OCI-LY1 (cell line): Measurements from ENCODE around the gene COX19.

Experiments used
- H2AFZ ChIP-seq: fragments of 200-600 bp; sonication (generic), shearing (Covaris generic); 2 replicates; pipeline ENCODE4 v1.6.0; 2014; ENCODE audit warnings: antibody characterized with exemption, mild to moderate bottlenecking, low read length
- H3F3A ChIP-seq: fragments of 200-600 bp; sonication (generic), shearing (Covaris generic); 2 replicates; pipeline ENCODE4 v1.6.0; 2014; ENCODE audit warnings: mild to moderate bottlenecking, antibody characterized with exemption, low read length, moderate library complexity; ENCODE audit not compliant: insufficient read depth
- H3K27ac ChIP-seq: fragments of 200-600 bp; sonication (generic); 2 replicates; pipeline ENCODE4 v1.5.1; 2014; ENCODE audit warnings: low read length, mixed run types, mild to moderate bottlenecking, low read depth; ENCODE audit not compliant: poor library complexity, severe bottlenecking
- H3K27me3 ChIP-seq: fragments of 200-600 bp; sonication (generic); 2 replicates; pipeline ENCODE4 v1.6.0; 2014; ENCODE audit warnings: antibody characterized with exemption, mild to moderate bottlenecking, low read length, moderate library complexity; ENCODE audit not compliant: insufficient read depth
- H3K36me3 ChIP-seq: fragments of 200-600 bp; sonication (generic); 2 replicates; pipeline ENCODE4 v1.6.1; 2014; ENCODE audit warnings: mild to moderate bottlenecking, antibody characterized with exemption, low read length, moderate library complexity, mixed read lengths; ENCODE audit not compliant: insufficient read depth
- H3K4me1 ChIP-seq: fragments of 200-600 bp; sonication (generic); 2 replicates; pipeline ENCODE4 v1.5.1; 2014; ENCODE audit warnings: mild to moderate bottlenecking, low read length, moderate library complexity; ENCODE audit not compliant: insufficient read depth, severe bottlenecking
- H3K4me2 ChIP-seq: fragments of 200-600 bp; sonication (generic), shearing (Covaris generic); 2 replicates; pipeline ENCODE4 v1.6.1; 2014; ENCODE audit warnings: low read length
- H3K4me3 ChIP-seq: fragments of 200-600 bp; sonication (generic); 2 replicates; pipeline ENCODE4 v1.5.1; 2014; ENCODE audit warnings: low read length, low read depth, mild to moderate bottlenecking, mixed read lengths; ENCODE audit not compliant: poor library complexity, severe bottlenecking
- H3K79me2 ChIP-seq: fragments of 200-600 bp; shearing (Covaris generic); 2 replicates; pipeline ENCODE4 v1.6.1; 2016; ENCODE audit warnings: mixed run types, low read length, mixed read lengths; ENCODE audit not compliant: insufficient read depth
- H3K9ac ChIP-seq: fragments of 200-600 bp; sonication (generic), shearing (Covaris generic); 2 replicates; pipeline ENCODE4 v1.6.1; 2014; ENCODE audit warnings: mild to moderate bottlenecking, low read length, mixed read lengths
- H3K9me2 ChIP-seq: fragments of 200-600 bp; sonication (generic), shearing (Covaris generic); 2 replicates; pipeline ENCODE4 v1.6.1; 2014; ENCODE audit warnings: low read depth, mild to moderate bottlenecking, low read length, mixed read lengths
- H3K9me3 ChIP-seq: fragments of 200-600 bp; shearing (Covaris generic); 2 replicates; pipeline ENCODE4 v1.6.1; 2014; ENCODE audit warnings: low read length, mixed read lengths
- H4K20me1 ChIP-seq: fragments of 200-600 bp; sonication (generic), shearing (Covaris generic); 2 replicates; pipeline ENCODE4 v1.6.0; 2016; ENCODE audit warnings: mild to moderate bottlenecking, low read length; ENCODE audit not compliant: insufficient read depth
- EZH2 ChIP-seq: fragments of 200-600 bp; sonication (generic), shearing (Covaris generic); IDR thresholded peaks from 2 replicates; pipeline ENCODE4 v1.8.0; 2017; ENCODE audit warnings: borderline replicate concordance, mixed run types, mild to moderate bottlenecking, antibody characterized with exemption, low read length, moderate library complexity, mixed read lengths
- TF ChIP-seq, protein P1 (sequence below): fragments of 200-600 bp; sonication (generic), shearing (Covaris generic); IDR thresholded peaks from 2 replicates; pipeline ENCODE4 v1.5.1; 2017; ENCODE audit warnings: mild to moderate bottlenecking, antibody characterized with exemption, low read length, moderate library complexity, mixed read lengths

COX19 gene

DNA sequence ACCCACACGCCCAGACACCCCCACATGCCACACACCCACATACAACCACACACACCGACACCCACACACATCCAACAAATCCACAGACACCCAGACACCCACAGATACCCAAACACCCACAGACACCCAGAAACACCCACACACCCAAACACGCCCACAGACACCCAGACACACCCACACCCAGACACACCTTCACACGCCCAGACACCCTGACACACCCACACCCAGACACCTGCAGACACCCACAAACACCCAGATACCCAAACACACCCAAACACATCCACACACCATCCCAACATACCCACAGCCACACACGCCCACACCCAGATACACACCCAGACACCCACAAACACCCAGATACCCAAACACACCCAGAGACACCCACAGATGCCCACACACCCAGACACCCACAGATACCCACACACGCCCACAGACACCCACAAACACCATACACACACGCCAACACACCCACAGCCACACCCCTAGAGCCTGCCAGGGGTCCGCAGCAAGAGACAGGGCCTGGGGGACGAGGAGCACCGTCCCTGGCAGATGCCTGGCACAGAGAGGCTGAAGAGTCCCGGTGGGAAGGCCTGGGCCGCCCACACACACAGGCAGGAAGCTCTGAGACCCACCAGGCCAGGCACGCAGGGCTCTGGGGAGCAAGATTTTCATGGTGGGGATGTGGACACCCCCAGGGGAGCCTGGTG is 36.1 kb upstream of the COX19 start:
- no peak for TF ChIP-seq EZH2
- TF ChIP-seq, protein P1, sequence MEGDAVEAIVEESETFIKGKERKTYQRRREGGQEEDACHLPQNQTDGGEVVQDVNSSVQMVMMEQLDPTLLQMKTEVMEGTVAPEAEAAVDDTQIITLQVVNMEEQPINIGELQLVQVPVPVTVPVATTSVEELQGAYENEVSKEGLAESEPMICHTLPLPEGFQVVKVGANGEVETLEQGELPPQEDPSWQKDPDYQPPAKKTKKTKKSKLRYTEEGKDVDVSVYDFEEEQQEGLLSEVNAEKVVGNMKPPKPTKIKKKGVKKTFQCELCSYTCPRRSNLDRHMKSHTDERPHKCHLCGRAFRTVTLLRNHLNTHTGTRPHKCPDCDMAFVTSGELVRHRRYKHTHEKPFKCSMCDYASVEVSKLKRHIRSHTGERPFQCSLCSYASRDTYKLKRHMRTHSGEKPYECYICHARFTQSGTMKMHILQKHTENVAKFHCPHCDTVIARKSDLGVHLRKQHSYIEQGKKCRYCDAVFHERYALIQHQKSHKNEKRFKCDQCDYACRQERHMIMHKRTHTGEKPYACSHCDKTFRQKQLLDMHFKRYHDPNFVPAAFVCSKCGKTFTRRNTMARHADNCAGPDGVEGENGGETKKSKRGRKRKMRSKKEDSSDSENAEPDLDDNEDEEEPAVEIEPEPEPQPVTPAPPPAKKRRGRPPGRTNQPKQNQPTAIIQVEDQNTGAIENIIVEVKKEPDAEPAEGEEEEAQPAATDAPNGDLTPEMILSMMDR = no peak
- H3K9ac ChIP-seq = no peak overlapping the region
- H3K79me2 ChIP-seq = no peaks in the 10 kb centered on the region
- H3K4me3 ChIP-seq = no peak overlapping the region
- H3K9me3 ChIP-seq = no peaks in the 10 kb centered on the region
- H3F3A ChIP-seq = no peaks in the 10 kb centered on the region
- H2AFZ ChIP-seq = no peak overlapping the region
- no peaks in the 10 kb centered on the region for H3K27me3 ChIP-seq
- peaks cover 18% of the 10 kb centered on the region; the same call in 1 of the 2 replicates for H3K36me3 ChIP-seq
- H3K27ac ChIP-seq = no peak overlapping the region
- H3K4me2 ChIP-seq = no peak overlapping the region
- H3K9me2 ChIP-seq = no peaks in the 10 kb centered on the region
- peaks cover 16% of the 10 kb centered on the region for H3K4me1 ChIP-seq
- no peaks in the 10 kb centered on the region for H4K20me1 ChIP-seq

DNA sequence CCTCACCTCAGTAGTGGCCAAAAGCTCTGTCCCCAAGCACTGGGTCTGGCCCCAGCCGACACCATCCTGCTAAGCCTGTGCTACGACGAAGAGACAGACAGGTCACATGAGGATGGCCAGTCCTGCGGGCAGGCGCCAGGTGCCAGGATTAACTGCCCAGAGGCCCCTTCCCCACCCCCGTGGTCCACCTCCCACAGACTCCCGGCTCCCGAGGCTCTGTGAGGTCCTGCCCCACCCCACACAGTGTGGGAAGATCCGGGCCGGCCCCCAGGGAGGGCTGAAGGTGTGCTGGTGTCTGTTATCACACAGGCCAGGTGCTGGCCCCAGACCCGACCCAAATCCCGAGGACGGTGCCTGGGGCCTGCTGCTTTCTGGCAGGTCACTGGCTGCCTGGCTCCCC is 34.9 kb upstream of the COX19 start:
- no peak overlapping the region for H3K9ac ChIP-seq
- no peaks in the 10 kb centered on the region for H4K20me1 ChIP-seq
- H3K4me3 ChIP-seq = no peak overlapping the region
- H3K9me2 ChIP-seq = no peaks in the 10 kb centered on the region
- peaks cover 10% of the 10 kb centered on the region for H3K4me1 ChIP-seq
- H2AFZ ChIP-seq = no peak overlapping the region
- H3K36me3 ChIP-seq = peaks cover 18% of the 10 kb centered on the region; the same call in 1 of the 2 replicates
- H3K4me2 ChIP-seq = no peak overlapping the region
- TF ChIP-seq, protein P1 = no peak
- TF ChIP-seq EZH2 = no peak
- H3K27me3 ChIP-seq = no peaks in the 10 kb centered on the region
- H3K27ac ChIP-seq = no peak overlapping the region
- no peaks in the 10 kb centered on the region for H3K9me3 ChIP-seq
- H3F3A ChIP-seq = no peaks in the 10 kb centered on the region
- H3K79me2 ChIP-seq = no peaks in the 10 kb centered on the region

DNA sequence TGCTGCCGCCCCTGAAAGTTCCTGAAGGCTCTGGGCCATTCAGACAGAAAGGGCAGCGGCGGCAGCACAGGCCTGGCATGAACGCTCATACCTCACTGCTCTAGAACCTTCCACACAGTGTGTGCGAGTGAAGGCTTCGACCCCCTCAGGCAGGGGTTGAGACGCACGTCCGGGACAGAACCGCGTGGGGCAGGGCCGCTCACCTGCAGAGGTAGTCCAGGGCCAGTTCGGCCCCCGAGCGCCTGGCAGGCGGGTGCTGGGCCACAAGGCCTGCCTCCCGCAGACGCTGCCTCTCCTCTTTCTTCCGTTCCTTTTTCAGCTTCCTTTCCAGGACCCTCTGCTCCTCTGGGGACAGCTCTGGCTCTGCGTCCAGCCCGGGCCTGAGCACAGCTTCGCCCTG is 34.4 kb upstream of the COX19 start:
- no peak for TF ChIP-seq EZH2
- TF ChIP-seq, protein P1 = no peak
- H2AFZ ChIP-seq = no peak overlapping the region
- no peaks in the 10 kb centered on the region for H3K9me2 ChIP-seq
- no peaks in the 10 kb centered on the region for H3F3A ChIP-seq
- peaks cover 18% of the 10 kb centered on the region; the same call in 1 of the 2 replicates for H3K36me3 ChIP-seq
- no peaks in the 10 kb centered on the region for H3K79me2 ChIP-seq
- H3K4me1 ChIP-seq = peaks cover 7% of the 10 kb centered on the region
- H3K4me3 ChIP-seq = no peak overlapping the region
- no peak overlapping the region for H3K27ac ChIP-seq
- H3K9me3 ChIP-seq = no peaks in the 10 kb centered on the region
- no peaks in the 10 kb centered on the region for H3K27me3 ChIP-seq
- no peak overlapping the region for H3K9ac ChIP-seq
- H3K4me2 ChIP-seq = no peak overlapping the region
- H4K20me1 ChIP-seq = no peaks in the 10 kb centered on the region
